SK-N-SH (cell line): ENCODE measurements around the gene PLXNA4. TPM values are rescaled to one million over a fixed set of nuclear protein-coding genes. Genes with fewer than 3 reads are reported as not detected.

ENCODE experiments used
- CTCF ChIA-PET: fragments of 300-600, 350-600 bp; formaldehyde crosslinking; extraction: SDS; loops from one replicate; lab custom pipeline; 2021; lab: Yijun Ruan, JAX
- POLR2A ChIA-PET: fragments of 350-600 bp; sonication (Branson Sonifier 250); formaldehyde crosslinking; extraction: SDS; loops from one replicate; lab custom pipeline; 2020; ENCODE audit warnings: antibody characterized with exemption, inconsistent platforms; lab: Yijun Ruan, JAX
- DNase-seq: peaks from one replicate; pipeline ENCODE4 v3.0.0; 2012
- H2AFZ ChIP-seq: fragments of 200-600 bp; sonication (generic); 2 replicates; pipeline ENCODE4 v1.8.1; 2016; ENCODE audit warnings: antibody characterized with exemption, mild to moderate bottlenecking, low read depth
- H3F3A ChIP-seq: fragments of 200-600 bp; sonication (generic); replicated peaks from 2 replicates; pipeline ENCODE3; 2016; ENCODE audit warnings: antibody characterized with exemption, mild to moderate bottlenecking; ENCODE audit not compliant: insufficient read depth
- H3K27ac ChIP-seq, 2 experiments: fragments of 200-500 bp in 1 of 2; fragments of 200-600 bp in 1 of 2; sonication (Bioruptor generic) in 1 of 2; sonication (generic), shearing (Covaris generic) in 1 of 2; 2 replicates each; pipeline versions ENCODE4 v1.5.1 to v1.6.1; 2014 to 2016; ENCODE audit warnings: low read depth in 2 of 2, inconsistent platforms in 1 of 2, low read length in 1 of 2, mild to moderate bottlenecking in 1 of 2, mixed read lengths in 1 of 2
- H3K27me3 ChIP-seq: fragments of 200-600 bp; sonication (generic), shearing (Covaris generic); 2 replicates; pipeline ENCODE4 v1.6.1; 2016; ENCODE audit warnings: mixed run types; ENCODE audit not compliant: insufficient read depth
- H3K36me3 ChIP-seq, 2 experiments: fragments of 200-500 bp in 1 of 2; fragments of 200-600 bp in 1 of 2; sonication (Bioruptor generic) in 1 of 2; sonication (generic) in 1 of 2; replicated peaks in 1 of 2; 2 replicates each; pipeline versions ENCODE3 to v1.5.1; 2014 to 2016; ENCODE audit warnings: low read length in 1 of 2, mild to moderate bottlenecking in 1 of 2; ENCODE audit not compliant: insufficient read depth in 2 of 2, control insufficient read depth in 1 of 2
- H3K4me1 ChIP-seq, 2 experiments: fragments of 200-500 bp in 1 of 2; fragments of 200-600 bp in 1 of 2; sonication (Bioruptor generic) in 1 of 2; sonication (generic), shearing (Covaris generic) in 1 of 2; 2 replicates each; pipeline versions ENCODE4 v1.5.1 to v1.6.1; 2014 to 2016; ENCODE audit warnings: low read depth in 1 of 2, low read length in 1 of 2, mixed run types in 1 of 2; ENCODE audit not compliant: insufficient read depth in 2 of 2, control insufficient read depth in 1 of 2
- H3K4me2 ChIP-seq: fragments of 200-600 bp; sonication (generic), shearing (Covaris generic); 2 replicates; pipeline ENCODE4 v1.6.1; 2017; ENCODE audit warnings: mixed run types
- H3K4me3 ChIP-seq, 2 experiments: fragments of 200-500 bp in 1 of 2; fragments of 200-600 bp in 1 of 2; sonication (Bioruptor generic) in 1 of 2; sonication (generic), shearing (Covaris generic) in 1 of 2; 2 replicates each; pipeline versions ENCODE4 v1.5.1 to v1.8.1; 2014 to 2016; ENCODE audit warnings: low read depth in 2 of 2, inconsistent platforms in 1 of 2, low read length in 1 of 2, mild to moderate bottlenecking in 1 of 2, mixed read lengths in 1 of 2, moderate library complexity in 1 of 2
- H3K79me2 ChIP-seq: fragments of 200-600 bp; sonication (generic); 2 replicates; pipeline ENCODE4 v1.8.1; 2017; ENCODE audit warnings: mild to moderate bottlenecking; ENCODE audit not compliant: insufficient read depth
- H3K9ac ChIP-seq: fragments of 200-600 bp; sonication (generic); 2 replicates; pipeline ENCODE4 v1.6.1; 2017; ENCODE audit warnings: mixed run types
- H3K9me2 ChIP-seq: fragments of 200-600 bp; sonication (generic); 2 replicates; pipeline ENCODE4 v1.6.1; 2017; ENCODE audit warnings: mixed run types
- H3K9me3 ChIP-seq: fragments of 200-600 bp; sonication (generic); 2 replicates; pipeline ENCODE4 v1.6.1; 2017; ENCODE audit warnings: mixed run types, mild to moderate bottlenecking, moderate library complexity
- H4K20me1 ChIP-seq: fragments of 200-600 bp; sonication (generic); 2 replicates; pipeline ENCODE4 v1.6.1; 2017; ENCODE audit warnings: mild to moderate bottlenecking, mixed run types; ENCODE audit not compliant: insufficient read depth
- CTCF ChIP-seq: fragments of 200-600 bp; sonication (generic); IDR thresholded peaks from 2 replicates; pipeline ENCODE4 v1.6.1; 2017; ENCODE audit warnings: antibody characterized with exemption, mild to moderate bottlenecking, moderate library complexity
- FOXM1 ChIP-seq: IDR thresholded peaks from 2 replicates; pipeline ENCODE4 v1.4.0; 2012; ENCODE audit warnings: low read depth, mild to moderate bottlenecking
- GABPA ChIP-seq: IDR thresholded peaks from 2 replicates; pipeline ENCODE4 v1.4.0; 2012; ENCODE audit warnings: low read depth, mild to moderate bottlenecking
- MAX ChIP-seq: IDR thresholded peaks from 2 replicates; pipeline ENCODE4 v1.4.0; 2012; ENCODE audit warnings: low read depth
- MEF2A ChIP-seq: IDR thresholded peaks from 2 replicates; pipeline ENCODE4 v1.4.0; 2012; ENCODE audit warnings: low read depth, borderline replicate concordance
- POLR2AphosphoS5 ChIP-seq: IDR thresholded peaks from 2 replicates; pipeline ENCODE4 v1.6.1; 2012; ENCODE audit warnings: low read depth, low read length
- RAD21 ChIP-seq: IDR thresholded peaks from 2 replicates; pipeline ENCODE4 v1.6.1; 2012; ENCODE audit warnings: mild to moderate bottlenecking, low read length
- RCOR1 ChIP-seq: fragments of 150-350 bp; IDR thresholded peaks from 2 replicates; pipeline ENCODE4 v1.6.1; 2017; ENCODE audit warnings: antibody characterized with exemption, low read length
- RFX5 ChIP-seq: IDR thresholded peaks from 2 replicates; pipeline ENCODE4 v1.6.1; 2012; ENCODE audit warnings: mild to moderate bottlenecking, improper control_type of control experiment, low read length
- SMC3 ChIP-seq: IDR thresholded peaks from 2 replicates; pipeline ENCODE4 v1.6.1; 2012; ENCODE audit warnings: low read depth, low read length, improper control_type of control experiment
- TEAD4 ChIP-seq: IDR thresholded peaks from 2 replicates; pipeline ENCODE4 v1.4.0; 2012; ENCODE audit warnings: mild to moderate bottlenecking, borderline replicate concordance; ENCODE audit not compliant: insufficient read depth
- YY1 ChIP-seq: IDR thresholded peaks from 2 replicates; pipeline ENCODE4 v1.4.0; 2012; ENCODE audit warnings: low read depth, mild to moderate bottlenecking
- WGBS: methylation state at CpG from one replicate; pipeline ENCODE4 v1.1.6; 2017; ENCODE audit warnings: low lambda C conversion rate; 5-methylcytosine and 5-hydroxymethylcytosine counted together
- polyA plus RNA-seq, 3 experiments: library from polyadenylated mRNA; depleted of rRNA; stranded (reverse); fragments of >200 nt; gene quantifications; 2 replicates each; pipeline ENCODE4 v1.2.3, GENCODE V29; 2012

The PLXNA4 gene
- polyA plus RNA-seq, 1 of the 3 experiments (the other 2 are of a cell fraction) = 2.4 TPM

DNA sequence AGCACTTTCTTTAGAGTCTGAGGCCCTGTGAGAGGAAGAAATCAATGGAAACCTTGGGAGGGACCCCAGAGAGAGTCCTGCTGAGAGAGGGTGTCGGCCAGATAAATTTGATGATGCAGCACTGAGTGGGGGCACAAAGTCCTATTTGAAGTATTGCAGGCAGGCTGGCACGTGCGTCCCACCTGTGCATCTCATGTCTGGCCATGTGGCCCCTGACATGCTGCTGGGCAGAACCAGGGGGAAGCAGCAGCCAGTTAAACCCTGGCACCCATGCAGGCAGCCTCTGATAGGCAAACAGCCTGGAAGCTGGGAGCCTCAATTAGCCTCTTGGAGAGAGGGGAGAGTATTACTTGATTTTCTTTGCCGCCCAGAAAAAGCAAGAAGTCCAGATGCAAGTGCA is 180.9 kb downstream of the PLXNA4 start:
- Histone ChIP-seq H3K4me2 (no peak overlapping the region), H3F3A (no peaks in the 10 kb centered on the region), H2AFZ (no peak overlapping the region)
- TF ChIP-seq FOXM1 (no peak), TEAD4 (no peak), MEF2A (no peak), CTCF (no peak), POLR2AphosphoS5 (no peak), RCOR1 (no peak), RAD21 (no peak), GABPA (no peak), MAX (no peak), YY1 (no peak)
- TF ChIP-seq, all 33 proteins: peak for 0
- H3K9me2 ChIP-seq = no peaks in the 10 kb centered on the region
- ChIA-PET CTCF (interaction anchor here (0.6 to 8.8 kb wide), 19 partner anchors 7 to 450 kb away, joined by 3 to 121 read pairs (median 4); partner anchors contain the start of gene PLXNA4), POLR2A (interaction anchor here (1.4 kb wide), 1 partner anchor 9 kb away, joined by 4 read pairs; no protein-coding TSS in a partner anchor)
- no peak overlapping the region for H3K9ac ChIP-seq
- no peaks in the 10 kb centered on the region for H3K79me2 ChIP-seq
- no peaks in the 10 kb centered on the region for H3K27me3 ChIP-seq
- H4K20me1 ChIP-seq = no peaks in the 10 kb centered on the region
- no peak overlapping the region for H3K27ac ChIP-seq
- no peaks in the 10 kb centered on the region for H3K9me3 ChIP-seq
- 70% methylated on average over 4 of the region's 4 CpGs for WGBS
- H3K4me3 ChIP-seq = no peak overlapping the region
- no peaks in the 10 kb centered on the region for H3K36me3 ChIP-seq
- DNase-seq = no peak
- H3K4me1 ChIP-seq = peaks cover 0 to 37% of the 10 kb centered on the region in 2 experiments; a peak in 1 of 4 replicates

DNA sequence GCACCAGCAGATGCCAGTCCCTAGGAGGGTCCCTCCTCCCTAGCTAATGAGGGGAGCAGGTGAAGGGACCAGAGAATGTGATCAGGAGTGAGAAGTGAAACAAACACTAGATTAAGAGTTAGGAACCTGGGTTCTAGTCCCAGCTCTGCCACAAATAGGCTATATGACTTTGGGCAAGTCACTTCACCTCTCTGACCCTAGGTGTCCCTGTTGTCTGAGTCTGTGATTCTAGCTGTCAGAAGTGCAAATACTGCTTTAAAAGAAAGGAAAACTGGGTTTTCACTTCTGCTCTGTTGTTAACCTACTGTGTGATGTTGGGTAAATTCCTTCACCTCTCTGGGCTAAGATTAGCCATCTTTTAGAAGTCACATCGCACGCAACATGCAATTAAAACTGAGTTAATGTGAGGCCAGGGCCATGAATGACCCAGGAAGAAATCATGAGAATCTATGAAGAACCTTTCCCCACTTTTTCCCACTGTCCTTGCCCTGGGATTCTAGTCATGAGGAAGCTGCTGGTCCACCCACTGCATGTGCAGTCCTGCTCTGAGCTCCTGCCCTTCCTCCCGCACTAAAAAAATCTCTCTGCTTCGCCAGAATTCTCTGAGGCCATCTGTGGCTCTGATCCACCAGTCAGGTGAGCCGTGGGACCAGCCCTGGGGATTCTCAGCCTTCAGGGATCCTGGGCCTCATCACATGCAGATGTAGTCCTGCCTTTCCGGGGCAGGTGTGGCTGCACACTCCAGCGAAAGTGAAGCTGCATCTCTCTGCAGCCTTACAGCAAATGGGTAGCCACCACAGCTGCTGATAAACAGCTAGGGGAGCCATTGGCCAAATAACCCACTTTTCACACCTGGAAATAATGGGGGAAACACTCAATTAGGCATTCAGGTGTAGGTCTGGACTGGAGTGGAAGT is 181.7 kb downstream of the PLXNA4 start:
- no peaks in the 10 kb centered on the region for H3K27me3 ChIP-seq
- TF ChIP-seq CTCF = peak; percentile 58
- peak; percentile 45; the same call in 1 of the 2 replicates for TF ChIP-seq SMC3
- no peak for TF ChIP-seq RFX5
- TF ChIP-seq RAD21 = peak; percentile 81
- no peaks in the 10 kb centered on the region for H3K9me2 ChIP-seq
- no peaks in the 10 kb centered on the region for H3K79me2 ChIP-seq
- H2AFZ ChIP-seq = no peak overlapping the region
- H4K20me1 ChIP-seq = no peaks in the 10 kb centered on the region
- H3K9me3 ChIP-seq = no peaks in the 10 kb centered on the region
- H3K27ac ChIP-seq = peak overlapping the region in 1 of 2 experiments; percentile 14; a peak in 1 of 4 replicates
- ChIA-PET POLR2A (interaction anchor here (1.4 kb wide), 1 partner anchor 8 kb away, joined by 4 read pairs; no protein-coding TSS in a partner anchor), CTCF (interaction anchor here (0.6 to 8.8 kb wide), 45 partner anchors 8 to 948 kb away, joined by 3 to 121 read pairs (median 4); partner anchors contain the start of gene PLXNA4)
- 80% methylated on average over 7 of the region's 7 CpGs for whole genome bisulfite sequencing
- H3K4me1 ChIP-seq = peaks cover 0 to 37% of the 10 kb centered on the region in 2 experiments; a peak in 1 of 4 replicates
- peak overlapping the region; percentile 28; the same call in 1 of the 2 replicates for H3K4me2 ChIP-seq
- H3K4me3 ChIP-seq = no peak overlapping the region
- H3K9ac ChIP-seq = no peak overlapping the region
- no peaks in the 10 kb centered on the region for H3K36me3 ChIP-seq
- H3F3A ChIP-seq = no peaks in the 10 kb centered on the region
- DNase-seq = peak; percentile 41
